Colonic mucosa (tissue), 4 donors: ENCODE data around the gene ATL1. TPM values are rescaled to one million over a fixed set of nuclear protein-coding genes. Genes with fewer than 3 reads are reported as not detected.
"Not testable (repeated sequence)": the region's sequence is repeated elsewhere in the genome, so short reads cannot be mapped to it uniquely, and the experiment has no call there.

Experiments
- DNase-seq: peaks from one replicate; pipeline ENCODE4 v3.0.0-alpha.2; 2020
- H3K27ac ChIP-seq: fragments of 200-600 bp; one replicate; pipeline ENCODE4 v1.8.0; 2021
- H3K27me3 ChIP-seq: fragments of 200-600 bp; one replicate; pipeline ENCODE4 v1.8.0; 2021
- H3K36me3 ChIP-seq: fragments of 200-600 bp; one replicate; pipeline ENCODE4 v1.8.0; 2021
- H3K4me1 ChIP-seq: fragments of 200-600 bp; one replicate; pipeline ENCODE4 v1.8.0; 2021; ENCODE audit warnings: mild to moderate bottlenecking
- H3K4me3 ChIP-seq: fragments of 200-600 bp; one replicate; pipeline ENCODE4 v1.8.0; 2021
- H3K9ac ChIP-seq, 2 donors: one replicate each; pipeline ENCODE4 v1.7.0; 2013; ENCODE audit warnings: control low read depth in 2 of 2, low read depth in 2 of 2, low read length in 2 of 2
- H3K9me3 ChIP-seq: fragments of 200-600 bp; one replicate; pipeline ENCODE4 v1.8.0; 2021
- CTCF ChIP-seq: fragments of 200-600 bp; IDR thresholded peaks from one replicate; pipeline ENCODE4 v1.8.0; 2022; ENCODE audit warnings: antibody characterized with exemption, mild to moderate bottlenecking
- intact Hi-C: fragments of 100-400 bp; cut with DNase I; formaldehyde crosslinking; loops from one replicate; pipeline ENCODE4 v1.14.1; 2022
- total RNA-seq, 2 donors: library from RNA; stranded (reverse); fragmentation: NEBNext Ultra II Directional in 1 of 2; extraction: Animal tissue kit (Norgen Biotek cat#: 25700) in 1 of 2; gene quantifications; one replicate each; pipeline ENCODE4 v1.2.1, GENCODE V29; 2021
- donor health status: healthy.
- donor health status: DM: no; HTN: no; CAD: no.
- donor health status: DM: no; HTN: no; CAD: no.

The ATL1 gene
- total RNA-seq, 2 donors from 2014 or later: 4.3 to 11.9 TPM

GRCh38 chr14:50550294-50550693, 9.7 kb upstream of the ATL1 start:
- intact Hi-C loops: no loop called here
- Histone ChIP-seq H3K4me1 (no peaks in the 10 kb centered on the region), H3K9me3 (no peaks in the 10 kb centered on the region), H3K27ac (no peak overlapping the region), H3K9ac (no peak overlapping the region), H3K36me3 (no peaks in the 10 kb centered on the region), H3K4me3 (no peak overlapping the region), H3K27me3 (no peaks in the 10 kb centered on the region)
- TF ChIP-seq CTCF: no peak
- DNase-seq: no peak

GRCh38 chr14:50551877-50552276, 8.1 kb upstream of the ATL1 start:
- TF ChIP-seq CTCF: no peak
- Histone ChIP-seq H3K4me1 (no peaks in the 10 kb centered on the region), H3K9ac (no peak overlapping the region), H3K9me3 (no peaks in the 10 kb centered on the region), H3K27ac (no peak overlapping the region), H3K27me3 (no peaks in the 10 kb centered on the region), H3K4me3 (no peak overlapping the region), H3K36me3 (no peaks in the 10 kb centered on the region)
- intact Hi-C loops: no loop called here
- DNase-seq: no peak

GRCh38 chr14:50552796-50553195, 7.1 kb upstream of the ATL1 start:
- H3K27ac ChIP-seq, DNase-seq, H3K9ac ChIP-seq, H3K4me1 ChIP-seq, H3K4me3 ChIP-seq, intact Hi-C loops, H3K27me3 ChIP-seq, H3K9me3 ChIP-seq, H3K36me3 ChIP-seq: not testable (repeated sequence)

- Histone ChIP-seq H3K27ac (peak overlapping the region; percentile 71), H3K4me3 (peak overlapping the region; percentile 61), H3K9me3 (no peaks in the 10 kb centered on the region), H3K4me1 (no peaks in the 10 kb centered on the region), H3K27me3 (no peaks in the 10 kb centered on the region), H3K36me3 (no peaks in the 10 kb centered on the region), H3K9ac (peak overlapping the region; percentile 48 to 76)
- intact Hi-C loops: no loop called here
- peak; percentile 82 for DNase-seq
- TF ChIP-seq CTCF: no peak
Measured at GRCh38 chr14:50560931-50561285, 963 bp downstream of the ATL1 start.

GRCh38 chr14:50562841-50563240, 2.9 kb downstream of the ATL1 start:
- no peak overlapping the region for H3K4me3 ChIP-seq
- DNase-seq: no peak
- H3K4me1 ChIP-seq: no peaks in the 10 kb centered on the region
- no peaks in the 10 kb centered on the region for H3K27me3 ChIP-seq
- no peaks in the 10 kb centered on the region for H3K9me3 ChIP-seq
- H3K27ac ChIP-seq: no peak overlapping the region
- TF ChIP-seq CTCF: no peak
- no peaks in the 10 kb centered on the region for H3K36me3 ChIP-seq
- intact Hi-C loops: no loop called here
- no peak overlapping the region for H3K9ac ChIP-seq

GRCh38 chr14:50569714-50570274, 9.8 kb downstream of the ATL1 start:
- Histone ChIP-seq H3K9ac (no peak overlapping the region), H3K4me1 (no peaks in the 10 kb centered on the region), H3K27ac (no peak overlapping the region), H3K36me3 (no peaks in the 10 kb centered on the region), H3K4me3 (no peak overlapping the region), H3K9me3 (no peaks in the 10 kb centered on the region), H3K27me3 (no peaks in the 10 kb centered on the region)
- intact Hi-C loops: no loop called here
- TF ChIP-seq CTCF: no peak
- DNase-seq: no peak
